ENCODE results near the gene NME4. TPM values are rescaled to one million over a fixed set of nuclear protein-coding genes. Genes with fewer than 3 reads are reported as not detected.

The NME4 gene
- total RNA-seq, 4 donors from 2014 or later = 20.7 to 48.3 (median 25.3) TPM

DNA sequence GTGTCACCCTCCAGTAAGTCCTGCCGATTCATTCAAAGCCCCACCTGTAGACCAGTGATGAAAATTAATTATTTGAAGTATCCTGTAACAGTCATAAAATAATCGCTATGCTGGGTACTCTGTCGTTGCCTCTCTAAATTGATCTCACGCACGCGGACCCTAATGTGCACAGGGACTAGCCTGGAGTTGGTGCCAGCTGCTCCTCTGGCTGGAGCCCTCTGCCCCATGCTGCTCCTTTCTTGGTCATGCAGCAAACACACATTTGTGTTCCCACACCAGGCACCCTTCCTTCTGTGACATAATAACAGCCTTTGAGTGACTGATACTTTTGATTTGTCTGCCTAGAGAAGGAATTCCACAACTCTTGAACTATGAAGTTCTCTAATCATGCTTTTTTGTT, 44.4 kb downstream of the NME4 start:
- TF ChIP-seq, protein P1, sequence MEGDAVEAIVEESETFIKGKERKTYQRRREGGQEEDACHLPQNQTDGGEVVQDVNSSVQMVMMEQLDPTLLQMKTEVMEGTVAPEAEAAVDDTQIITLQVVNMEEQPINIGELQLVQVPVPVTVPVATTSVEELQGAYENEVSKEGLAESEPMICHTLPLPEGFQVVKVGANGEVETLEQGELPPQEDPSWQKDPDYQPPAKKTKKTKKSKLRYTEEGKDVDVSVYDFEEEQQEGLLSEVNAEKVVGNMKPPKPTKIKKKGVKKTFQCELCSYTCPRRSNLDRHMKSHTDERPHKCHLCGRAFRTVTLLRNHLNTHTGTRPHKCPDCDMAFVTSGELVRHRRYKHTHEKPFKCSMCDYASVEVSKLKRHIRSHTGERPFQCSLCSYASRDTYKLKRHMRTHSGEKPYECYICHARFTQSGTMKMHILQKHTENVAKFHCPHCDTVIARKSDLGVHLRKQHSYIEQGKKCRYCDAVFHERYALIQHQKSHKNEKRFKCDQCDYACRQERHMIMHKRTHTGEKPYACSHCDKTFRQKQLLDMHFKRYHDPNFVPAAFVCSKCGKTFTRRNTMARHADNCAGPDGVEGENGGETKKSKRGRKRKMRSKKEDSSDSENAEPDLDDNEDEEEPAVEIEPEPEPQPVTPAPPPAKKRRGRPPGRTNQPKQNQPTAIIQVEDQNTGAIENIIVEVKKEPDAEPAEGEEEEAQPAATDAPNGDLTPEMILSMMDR (IDR thresholded peaks at IDR 0.05) = no peak
- TF ChIP-seq POLR2A (IDR thresholded peaks at IDR 0.05) = no peak
- H3K4me1 ChIP-seq = peaks cover 0 to 4% (median 0%) of the 10 kb centered on the region in 3 donors
- no peaks in the 10 kb centered on the region for H3K36me3 ChIP-seq
- 95 to 98% methylated on average over 5 to 6 of the region's 6 CpGs for WGBS, 2 donors
- intact Hi-C loops (cut with DNase I) = no loop called here
- no peak for DNase-seq
- no peaks in the 10 kb centered on the region for H3K9me3 ChIP-seq
- no peak overlapping the region for H3K4me3 ChIP-seq
- no peaks in the 10 kb centered on the region for H3K27me3 ChIP-seq
- H3K27ac ChIP-seq = no peak overlapping the region

GRCh38 chr16:442976-443375, 46.0 kb downstream of the NME4 start:
- peaks cover 0 to 4% (median 0%) of the 10 kb centered on the region in 3 donors for H3K4me1 ChIP-seq
- intact Hi-C loops (cut with DNase I) = no loop called here
- TF ChIP-seq, protein P1 (IDR thresholded peaks at IDR 0.05) = no peak
- TF ChIP-seq POLR2A (IDR thresholded peaks at IDR 0.05) = no peak
- no peaks in the 10 kb centered on the region for H3K9me3 ChIP-seq
- DNase-seq = no peak
- H3K36me3 ChIP-seq = no peaks in the 10 kb centered on the region
- H3K27me3 ChIP-seq = no peaks in the 10 kb centered on the region
- H3K4me3 ChIP-seq = peak overlapping the region in 1 of 4 donors; percentile 18
- no peak overlapping the region for H3K27ac ChIP-seq
- 64 to 72% methylated on average over 6 of the region's 6 CpGs for WGBS, 2 donors

DNA sequence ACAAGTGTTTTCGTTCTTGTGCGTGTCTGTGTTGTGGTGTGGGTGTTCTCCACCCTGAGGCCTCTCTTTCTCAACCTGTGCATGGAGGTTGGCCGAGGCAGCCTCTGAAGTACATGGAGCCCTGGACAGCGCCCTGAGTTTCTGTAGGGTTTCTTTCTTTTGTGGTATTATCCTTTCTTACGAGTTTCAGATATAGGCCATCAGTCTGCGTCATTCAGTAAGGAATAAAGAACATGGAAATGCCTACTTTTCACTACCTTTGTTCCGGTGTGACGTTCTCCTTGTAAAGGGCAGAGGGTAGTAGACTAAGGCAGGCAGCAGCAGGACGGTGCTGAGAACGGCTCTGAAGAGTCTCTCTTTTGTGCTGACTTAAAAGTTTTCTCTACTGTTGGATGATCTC, 47.0 kb downstream of the NME4 start:
- no peak for DNase-seq
- intact Hi-C loops (cut with DNase I) = no loop called here
- TF ChIP-seq, protein P1 (IDR thresholded peaks at IDR 0.05) = no peak
- no peak for TF ChIP-seq POLR2A (IDR thresholded peaks at IDR 0.05)
- Histone ChIP-seq H3K27ac (no peak overlapping the region), H3K4me1 (peaks cover 0 to 4% (median 0%) of the 10 kb centered on the region in 3 donors), H3K36me3 (no peaks in the 10 kb centered on the region), H3K4me3 (no peak overlapping the region), H3K9me3 (no peaks in the 10 kb centered on the region), H3K27me3 (no peaks in the 10 kb centered on the region)
- 89 to 91% methylated on average over 9 to 10 of the region's 10 CpGs for WGBS, 2 donors

DNA sequence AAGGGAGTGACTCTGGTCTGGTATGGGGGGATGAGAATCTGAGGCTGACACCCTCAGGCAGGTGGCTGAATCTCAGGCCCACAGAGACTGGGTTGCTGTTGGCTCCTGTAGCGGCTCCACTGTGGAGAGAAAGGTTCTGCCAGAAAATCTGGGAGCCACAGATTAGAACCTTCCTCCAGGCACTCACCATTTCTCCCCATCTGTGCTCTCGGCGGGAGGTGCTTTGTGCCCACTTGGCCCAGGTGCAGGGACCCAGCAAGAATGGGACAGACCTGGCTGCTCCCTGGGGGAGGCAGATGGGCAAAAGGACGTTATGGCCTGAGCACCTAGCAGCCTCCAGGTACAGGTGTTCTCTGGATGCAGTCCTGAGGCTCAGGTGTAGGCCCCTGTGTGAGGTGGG, 48.6 kb downstream of the NME4 start:
- Histone ChIP-seq H3K27me3 (no peaks in the 10 kb centered on the region), H3K36me3 (no peaks in the 10 kb centered on the region), H3K4me1 (peaks cover 0 to 4% (median 0%) of the 10 kb centered on the region in 3 donors), H3K9me3 (no peaks in the 10 kb centered on the region), H3K27ac (no peak overlapping the region), H3K4me3 (no peak overlapping the region)
- no peak for DNase-seq
- TF ChIP-seq, protein P1 (IDR thresholded peaks at IDR 0.05) = no peak
- TF ChIP-seq POLR2A (IDR thresholded peaks at IDR 0.05) = no peak
- intact Hi-C loops (cut with DNase I) = no loop called here
- WGBS, 2 donors = 79 to 80% methylated on average over 1 to 3 of the region's 4 CpGs

Small RNAs within 50 kb of the gene (small RNA-seq; reads per million reads assigned to genes)
- gene RF00019 = 0 reads per million in 4 donors

Other genes starting within 250 kb of the NME4 start
- not detected for gene HBZ, start 244.6 kb upstream of the NME4 start, total RNA-seq
- not detected for gene HBM, start 231.2 kb upstream of the NME4 start, total RNA-seq
- 1 to 10 TPM in 2 of 4 donors, not detected in 2; 4.7 to 5.0 TPM for gene HBA2, start 224.3 kb upstream of the NME4 start, total RNA-seq
- 10 to 100 TPM in 1 of 4 donors, 1 to 10 TPM in 1, not detected in 2; 1.0 to 12.9 TPM for gene HBA1, start 220.5 kb upstream of the NME4 start, total RNA-seq
- gene HBQ1, start 216.7 kb upstream of the NME4 start, total RNA-seq = not detected
- gene LUC7L, start 167.8 kb upstream of the NME4 start, total RNA-seq = 10 to 100 TPM; 33.5 to 74.2 (median 46.5) TPM
- 100 to 1,000 TPM in 1 of 4 donors, 10 to 100 TPM in 3; 16.5 to 147 (median 60.0) TPM for gene FAM234A, start 162.4 kb upstream of the NME4 start, total RNA-seq
- 1 to 10 TPM in 3 of 4 donors, under 1 TPM in 1; 0.88 to 4.8 (median 2.6) TPM for gene RGS11, start 121.3 kb upstream of the NME4 start, total RNA-seq
- gene ARHGDIG, start 116.6 kb upstream of the NME4 start, total RNA-seq = not detected
- not detected for gene PDIA2, start 114.0 kb upstream of the NME4 start, total RNA-seq
- 10 to 100 TPM; 17.8 to 32.2 (median 22.2) TPM for gene AXIN1, start 44.5 kb upstream of the NME4 start, total RNA-seq
- 10 to 100 TPM; 57.9 to 68.2 (median 63.0) TPM for gene MRPL28, start 26.7 kb upstream of the NME4 start, total RNA-seq
- 10 to 100 TPM; 23.5 to 31.7 (median 27.6) TPM for gene PGAP6, start 15.2 kb upstream of the NME4 start, total RNA-seq
- gene DECR2, start 4.7 kb downstream of the NME4 start, total RNA-seq = 10 to 100 TPM; 13.6 to 19.6 (median 17.0) TPM
- 10 to 100 TPM in 2 of 4 donors, 1 to 10 TPM in 2; 8.0 to 25.6 (median 10.1) TPM for gene RAB11FIP3, start 28.4 kb downstream of the NME4 start, total RNA-seq
- gene CAPN15, start 130.5 kb downstream of the NME4 start, total RNA-seq = 10 to 100 TPM; 29.4 to 69.6 (median 52.4) TPM
- gene PRR35, start 163.2 kb downstream of the NME4 start, total RNA-seq = not detected
- under 1 TPM in 3 of 4 donors, not detected in 1; 0.09 to 0.95 (median 0.59) TPM for gene NHLRC4, start 169.8 kb downstream of the NME4 start, total RNA-seq
- gene PIGQ, start 172.8 kb downstream of the NME4 start, total RNA-seq = 10 to 100 TPM; 15.9 to 24.0 (median 20.4) TPM
- gene RAB40C, start 192.9 kb downstream of the NME4 start, total RNA-seq = 10 to 100 TPM; 14.2 to 31.4 (median 20.3) TPM
- 1 to 10 TPM in 1 of 4 donors, under 1 TPM in 3; under 0.01 to 1.8 (median 0.29) TPM for gene WFIKKN1, start 233.8 kb downstream of the NME4 start, total RNA-seq
- 100 to 1,000 TPM in 1 of 4 donors, 10 to 100 TPM in 3; 69.6 to 105 (median 79.9) TPM for gene METTL26, start 239.1 kb downstream of the NME4 start, total RNA-seq
- 10 to 100 TPM; 17.3 to 35.6 (median 28.1) TPM for gene MCRIP2, start 244.6 kb downstream of the NME4 start, total RNA-seq

Measured in esophagus squamous epithelium (tissue), 5 donors.